KOPT-K1 (cell line): ENCODE data around the gene SEMA3C.

Experiments
- H3K27ac ChIP-seq: fragments of 200-600 bp; sonication (generic); 2 replicates; pipeline ENCODE4 v1.5.1; 2016; ENCODE audit warnings: antibody characterized with exemption, mild to moderate bottlenecking, low read depth, low read length; ENCODE audit not compliant: poor library complexity, severe bottlenecking
- H3K36me3 ChIP-seq: fragments of 200-600 bp; sonication (generic); 2 replicates; pipeline ENCODE4 v1.5.1; 2017; ENCODE audit warnings: antibody characterized with exemption, mild to moderate bottlenecking, low read length, moderate library complexity; ENCODE audit not compliant: insufficient read depth
- H3K9me3 ChIP-seq: fragments of 200-600 bp; sonication (generic); 2 replicates; pipeline ENCODE4 v1.5.1; 2017; ENCODE audit warnings: antibody characterized with exemption, low read length, mild to moderate bottlenecking; ENCODE audit not compliant: insufficient read depth, poor library complexity, severe bottlenecking

SEMA3C gene

DNA sequence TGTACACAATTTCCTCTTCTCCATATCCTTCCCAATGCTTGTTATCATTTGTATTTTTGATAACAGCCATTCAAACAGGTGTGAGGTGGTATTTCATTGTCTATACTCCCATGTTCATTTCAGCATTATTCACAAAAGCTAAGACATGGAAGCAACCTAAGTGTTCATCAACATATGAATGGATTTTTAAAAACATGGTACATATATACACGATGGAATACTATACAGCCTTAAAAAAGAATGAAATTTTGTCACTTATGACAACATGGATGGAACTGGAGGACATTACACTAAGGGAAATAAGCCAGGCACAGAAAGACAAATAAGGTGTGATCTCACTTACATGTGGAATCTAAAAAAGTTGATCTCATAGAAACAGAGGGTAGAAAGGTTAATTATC, 109.3 kb downstream of the SEMA3C start:
- Histone ChIP-seq H3K9me3 (no peaks in the 10 kb centered on the region), H3K27ac (no peak overlapping the region), H3K36me3 (no peaks in the 10 kb centered on the region)

DNA sequence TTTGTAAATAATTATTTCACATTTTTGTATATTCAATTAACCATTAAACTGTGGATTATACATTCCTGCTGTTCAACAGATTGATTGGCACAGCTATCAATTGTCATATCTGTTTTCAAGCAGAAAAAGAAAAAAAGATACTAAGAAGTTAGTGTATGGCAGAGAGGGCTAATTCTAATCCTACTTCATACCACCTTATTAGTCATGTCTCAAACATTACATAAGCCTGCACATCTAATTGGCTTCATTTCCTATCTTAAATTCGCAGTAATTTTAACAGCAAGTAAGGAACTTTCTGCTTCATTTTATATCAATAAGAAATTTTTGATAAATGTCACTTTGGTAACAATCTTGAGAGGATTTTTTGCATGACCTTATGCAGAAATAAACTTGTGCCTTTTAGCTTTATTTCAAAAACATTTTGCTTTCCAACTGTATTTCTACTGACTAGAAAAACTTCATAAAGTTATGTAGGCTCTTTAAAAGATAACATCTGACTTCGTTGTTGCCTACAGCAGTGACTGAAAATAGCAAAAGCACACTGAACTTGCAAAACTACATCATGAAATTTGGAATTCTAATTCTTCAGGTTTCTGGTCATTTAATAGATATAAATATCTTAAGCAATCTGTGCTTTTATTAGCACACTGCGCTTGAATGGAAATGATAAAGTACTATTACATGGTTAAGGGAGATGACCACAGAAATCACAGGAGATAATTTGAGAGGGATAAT, 111.5 kb downstream of the SEMA3C start:
- Histone ChIP-seq H3K27ac (no peak overlapping the region), H3K36me3 (no peaks in the 10 kb centered on the region), H3K9me3 (no peaks in the 10 kb centered on the region)

DNA sequence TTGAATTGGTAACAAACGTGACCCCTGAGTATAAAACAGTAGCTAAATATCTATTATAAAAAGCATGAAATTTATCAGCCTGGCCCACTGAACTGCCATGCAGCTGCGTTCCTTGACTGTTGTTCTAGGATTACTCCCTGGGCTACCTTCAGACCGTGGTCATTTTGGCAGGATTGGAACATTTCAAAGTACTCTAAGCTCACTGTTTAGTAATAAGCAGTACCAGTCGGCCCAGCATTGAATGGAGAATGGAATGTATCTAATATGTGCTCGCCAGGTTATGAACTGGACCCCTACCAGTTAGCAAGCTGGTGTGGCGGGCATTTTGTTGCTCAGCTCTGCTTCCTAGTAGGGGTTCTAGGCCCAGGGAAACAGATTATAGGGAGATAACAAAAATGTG, 112.2 kb downstream of the SEMA3C start:
- H3K27ac ChIP-seq: no peak overlapping the region
- H3K36me3 ChIP-seq: no peaks in the 10 kb centered on the region
- H3K9me3 ChIP-seq: no peaks in the 10 kb centered on the region

DNA sequence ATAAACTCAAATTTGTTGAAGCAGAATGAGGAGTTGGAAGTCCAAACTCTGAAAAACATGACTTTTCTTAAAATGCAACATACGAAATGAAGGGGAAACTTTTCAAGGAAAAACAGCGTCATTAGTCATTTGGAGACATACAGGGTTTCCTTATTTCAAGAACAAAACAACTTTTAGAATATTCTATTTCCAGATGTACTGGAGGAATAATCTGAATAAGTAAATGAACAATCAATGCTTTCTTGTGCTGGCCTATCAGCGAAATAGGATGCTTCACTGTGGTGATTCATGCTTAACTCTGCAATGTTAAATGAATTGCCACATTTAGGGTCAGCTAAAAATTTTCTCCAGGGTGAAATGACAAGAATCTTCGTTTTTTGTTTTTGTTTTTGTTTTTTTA, 114.3 kb downstream of the SEMA3C start:
- no peak overlapping the region for H3K27ac ChIP-seq
- no peaks in the 10 kb centered on the region for H3K36me3 ChIP-seq
- H3K9me3 ChIP-seq: no peaks in the 10 kb centered on the region

DNA sequence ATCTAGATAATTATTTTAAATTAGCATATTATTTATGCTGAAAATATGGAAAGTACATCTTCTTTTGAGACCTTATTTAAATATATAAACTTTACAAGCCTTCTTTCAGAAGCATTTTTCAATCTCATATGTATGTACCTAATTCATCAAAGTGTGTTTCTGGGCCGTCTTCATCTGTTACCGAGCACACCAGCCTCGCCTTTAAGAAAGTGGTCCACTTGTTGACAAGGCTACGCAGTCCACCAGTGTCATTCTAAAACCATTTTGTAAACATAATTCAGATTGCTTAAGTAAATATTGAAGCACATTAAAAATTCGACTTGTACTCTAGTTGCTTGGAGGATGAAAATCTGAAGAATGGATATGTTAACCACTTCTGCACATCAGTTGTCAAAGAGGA, 116.3 kb downstream of the SEMA3C start:
- no peaks in the 10 kb centered on the region for H3K9me3 ChIP-seq
- H3K36me3 ChIP-seq: no peaks in the 10 kb centered on the region
- no peak overlapping the region for H3K27ac ChIP-seq

DNA sequence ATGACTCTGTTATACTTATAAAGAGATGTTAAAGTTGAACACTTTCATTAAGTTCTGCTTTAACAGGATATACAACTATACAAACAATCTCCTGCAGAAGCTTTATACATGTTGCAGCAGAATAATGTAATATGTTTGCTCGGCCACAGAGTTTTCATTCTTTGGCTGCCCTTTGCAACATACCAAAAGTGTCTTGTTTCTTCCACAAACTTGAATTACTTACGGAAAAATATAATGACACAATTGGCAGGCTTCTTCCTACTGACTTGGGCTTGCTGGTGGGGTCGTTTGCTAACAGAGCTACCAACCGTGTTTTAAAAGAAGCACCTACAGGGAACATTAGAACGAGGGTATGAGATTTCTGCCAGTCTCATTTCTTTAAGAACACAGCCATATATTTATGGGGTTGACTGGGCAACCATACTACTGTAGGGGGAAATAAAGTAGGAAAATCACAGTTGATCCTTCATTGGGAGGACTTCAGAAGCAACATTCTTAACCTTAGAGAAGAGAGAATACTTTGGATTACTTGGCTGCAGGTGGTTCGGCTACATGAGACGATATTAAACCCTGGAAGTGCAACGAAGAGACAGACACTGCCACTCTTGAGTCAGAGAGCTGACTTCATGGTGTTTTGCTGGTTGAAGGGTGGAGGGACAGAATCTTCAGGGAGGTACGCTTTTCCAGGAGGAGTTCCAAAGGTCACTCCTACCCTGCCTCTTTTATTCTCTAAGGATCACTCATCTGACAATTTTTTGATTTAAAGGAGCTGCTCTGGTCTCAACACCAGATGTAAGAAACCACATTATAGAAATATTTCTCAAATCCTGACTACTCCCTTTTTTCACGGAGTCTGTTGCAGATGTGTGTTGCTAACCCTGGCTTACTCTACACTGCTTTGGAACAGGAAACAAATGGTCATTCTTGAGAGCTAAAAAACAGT, 123.9 kb downstream of the SEMA3C start:
- H3K9me3 ChIP-seq: no peaks in the 10 kb centered on the region
- no peak overlapping the region for H3K27ac ChIP-seq
- no peaks in the 10 kb centered on the region for H3K36me3 ChIP-seq

DNA sequence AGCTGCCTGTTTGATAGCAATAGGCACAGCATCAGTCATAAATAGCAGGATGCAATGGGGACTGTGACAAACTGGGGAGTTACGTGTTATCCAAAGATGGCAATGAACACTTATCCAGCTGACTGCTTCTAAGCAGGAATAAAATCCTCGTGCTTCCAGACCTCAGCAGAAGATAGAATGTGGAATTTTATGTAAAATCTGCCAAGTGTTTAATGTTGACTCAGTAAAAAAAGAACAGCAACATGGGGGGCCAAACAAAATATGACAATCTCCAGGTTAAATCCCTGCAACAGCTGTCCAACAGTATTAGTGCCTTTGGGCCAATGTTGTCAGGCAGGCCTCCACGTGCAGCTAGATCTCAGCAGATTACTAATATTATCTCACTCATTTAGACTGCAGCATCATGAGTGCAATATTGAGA, 127.3 kb downstream of the SEMA3C start:
- H3K9me3 ChIP-seq: no peaks in the 10 kb centered on the region
- H3K36me3 ChIP-seq: no peaks in the 10 kb centered on the region
- no peak overlapping the region for H3K27ac ChIP-seq

DNA sequence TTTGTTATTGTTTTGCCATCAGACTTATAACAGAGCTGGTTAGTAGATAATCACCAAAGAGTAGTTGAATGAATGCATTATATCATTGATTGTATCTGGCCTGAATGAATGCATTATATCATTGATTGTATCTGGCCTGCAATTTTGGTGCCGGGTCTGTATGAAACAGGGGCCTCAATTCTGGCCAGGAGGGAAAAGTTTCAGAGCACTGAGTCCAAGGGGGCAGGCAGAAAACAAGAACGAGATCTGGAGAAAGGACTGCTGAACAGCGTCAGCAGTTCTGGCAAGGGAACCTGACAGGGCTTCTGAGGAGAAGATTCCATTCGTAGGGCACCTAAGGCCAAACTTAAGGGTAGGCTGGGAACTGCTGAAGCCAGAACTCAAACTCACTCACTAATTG, 128.0 kb downstream of the SEMA3C start:
- Histone ChIP-seq H3K36me3 (no peaks in the 10 kb centered on the region), H3K9me3 (no peaks in the 10 kb centered on the region), H3K27ac (no peak overlapping the region)

DNA sequence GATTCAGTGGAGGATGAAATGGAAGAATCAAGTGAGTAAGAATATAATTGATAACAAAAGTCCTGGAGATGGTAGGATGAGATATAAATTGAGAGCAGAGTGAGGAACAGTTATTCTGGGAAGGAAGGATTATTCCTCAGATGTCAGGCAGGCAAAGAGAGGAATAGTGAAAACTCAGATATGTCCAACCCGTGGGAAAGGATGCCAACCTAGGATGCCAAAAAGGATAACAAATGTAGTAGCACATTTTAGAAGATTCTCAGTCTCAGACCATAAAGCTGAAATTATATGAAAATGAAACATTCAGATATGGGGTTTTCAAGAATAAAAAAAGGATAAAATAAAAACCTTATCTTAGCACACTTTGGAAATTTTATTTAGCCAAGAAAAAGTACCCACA, 131.1 kb downstream of the SEMA3C start:
- H3K27ac ChIP-seq: no peak overlapping the region

DNA sequence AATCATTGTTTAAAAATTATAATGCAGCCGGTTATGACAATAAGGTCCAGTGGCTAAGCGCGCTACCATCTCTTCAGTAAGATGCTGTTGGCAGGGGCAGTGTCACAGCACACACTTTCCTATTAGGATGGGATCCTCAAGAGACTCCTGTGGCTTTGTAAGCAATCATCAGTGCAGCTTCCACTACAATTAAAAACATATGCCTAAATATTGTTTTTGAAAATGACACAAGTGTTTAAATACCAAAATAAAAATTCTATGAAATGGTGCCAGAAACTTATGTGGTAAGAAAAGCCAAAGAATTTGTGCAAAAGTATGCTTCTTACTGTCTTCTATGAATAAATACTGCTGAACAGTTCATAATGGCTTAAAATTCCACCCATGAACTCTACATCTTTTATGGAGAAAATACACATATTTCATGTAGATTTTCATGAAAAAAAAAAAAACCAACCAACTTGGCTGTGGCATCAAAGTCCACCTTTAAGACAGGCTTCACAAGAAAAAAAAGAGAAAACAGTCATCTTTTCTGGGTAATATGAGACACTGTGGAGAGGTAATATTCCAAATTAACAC, 132.8 kb downstream of the SEMA3C start:
- Histone ChIP-seq H3K36me3 (no peaks in the 10 kb centered on the region), H3K9me3 (no peaks in the 10 kb centered on the region), H3K27ac (no peak overlapping the region)

More for the DNA sequence above, 131.1 kb downstream of the SEMA3C start:
- Histone ChIP-seq H3K36me3 (no peaks in the 10 kb centered on the region), H3K9me3 (no peaks in the 10 kb centered on the region)

DNA sequence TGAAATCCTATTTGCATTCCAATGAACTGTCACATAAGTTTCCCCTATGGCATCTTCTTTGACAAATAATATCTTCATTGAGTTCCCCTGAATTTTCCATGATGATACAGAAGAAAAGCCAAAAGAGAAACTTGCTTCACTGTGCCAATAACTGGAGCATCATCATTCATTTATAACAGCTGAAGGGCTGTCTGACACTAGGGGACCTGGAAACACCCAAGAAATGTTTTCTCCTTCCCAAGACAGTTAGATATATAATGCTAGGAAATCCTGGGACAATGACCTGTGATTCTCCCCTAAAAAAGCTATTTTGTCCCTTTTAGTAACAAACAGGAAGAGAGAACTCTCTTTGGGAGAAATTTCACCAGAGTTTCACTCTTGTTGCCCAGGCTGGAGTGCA, 133.6 kb downstream of the SEMA3C start:
- Histone ChIP-seq H3K36me3 (no peaks in the 10 kb centered on the region), H3K9me3 (no peaks in the 10 kb centered on the region), H3K27ac (no peak overlapping the region)

DNA sequence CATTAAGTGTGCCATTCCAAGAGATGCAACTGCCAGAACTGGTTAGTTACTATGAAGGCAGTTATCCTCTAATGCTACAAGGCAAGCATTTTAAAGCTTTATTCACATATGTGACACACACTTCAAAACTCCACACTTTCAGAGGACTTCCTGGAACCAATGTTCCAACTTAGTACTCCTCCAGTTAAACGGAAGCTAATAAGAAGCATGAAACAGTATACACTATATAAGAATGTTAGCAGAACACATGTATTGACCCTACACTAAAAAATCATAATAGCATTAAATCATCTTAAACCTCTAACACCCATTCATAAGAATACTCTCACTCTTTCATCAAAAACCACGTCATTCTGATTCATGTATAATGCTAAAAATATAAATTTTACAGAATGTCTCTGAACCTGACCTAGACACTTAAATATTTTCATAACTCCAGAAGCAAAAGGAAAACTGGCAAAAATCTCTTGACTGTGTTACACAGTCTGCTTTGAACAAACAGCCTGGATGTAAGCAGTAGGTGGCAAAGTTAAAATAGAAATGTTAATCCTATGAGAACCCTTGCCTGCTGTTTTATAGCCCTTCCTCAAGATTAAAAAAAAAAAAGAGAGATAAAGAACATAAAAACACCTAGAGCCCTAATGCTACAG, 135.0 kb downstream of the SEMA3C start:
- H3K27ac ChIP-seq: no peak overlapping the region
- no peaks in the 10 kb centered on the region for H3K9me3 ChIP-seq
- no peaks in the 10 kb centered on the region for H3K36me3 ChIP-seq

DNA sequence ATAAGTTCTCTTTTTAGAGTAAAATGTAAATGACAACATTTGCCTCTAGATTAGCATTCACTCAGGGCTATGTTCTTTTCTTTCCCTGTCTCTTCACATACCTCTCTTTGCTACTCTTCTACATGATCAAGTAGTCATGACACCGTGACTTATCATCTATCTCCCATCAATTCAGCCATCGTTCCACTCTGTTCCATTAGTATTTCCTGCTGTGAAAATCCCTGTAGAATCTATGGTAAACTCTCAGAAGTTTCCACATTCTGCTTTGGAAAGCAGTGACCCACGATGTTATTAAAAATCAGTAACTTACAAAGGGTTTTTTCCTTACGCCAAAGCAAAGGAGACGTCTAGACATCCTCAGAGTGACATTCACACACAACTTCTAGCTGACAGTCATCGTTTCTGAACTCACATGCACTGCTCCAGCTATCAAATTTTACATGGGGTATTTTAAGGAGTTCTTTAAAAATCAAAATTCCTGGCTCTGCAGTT, 135.6 kb downstream of the SEMA3C start:
- Histone ChIP-seq H3K36me3 (no peaks in the 10 kb centered on the region), H3K27ac (no peak overlapping the region), H3K9me3 (no peaks in the 10 kb centered on the region)

DNA sequence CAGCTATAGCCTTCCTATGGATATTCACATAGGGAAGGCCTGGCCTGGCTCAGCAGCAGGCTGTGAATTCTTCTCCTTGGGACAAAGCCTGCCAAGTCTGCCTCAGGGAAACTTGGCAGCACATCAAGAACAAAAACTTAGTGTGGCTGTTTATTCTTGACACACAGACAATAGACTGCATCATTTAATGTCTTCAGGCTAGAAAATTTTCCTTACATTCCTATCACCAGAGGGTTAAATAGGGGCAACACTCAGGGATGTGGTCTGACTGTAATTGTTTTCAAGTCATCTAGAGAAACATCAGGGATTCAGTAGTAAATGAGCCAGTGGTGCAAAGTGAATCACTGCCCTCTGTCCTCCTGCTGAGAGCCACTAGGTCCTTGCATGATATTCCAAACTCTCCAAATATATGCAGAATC, 137.3 kb downstream of the SEMA3C start:
- Histone ChIP-seq H3K27ac (no peak overlapping the region), H3K9me3 (no peaks in the 10 kb centered on the region), H3K36me3 (no peaks in the 10 kb centered on the region)

DNA sequence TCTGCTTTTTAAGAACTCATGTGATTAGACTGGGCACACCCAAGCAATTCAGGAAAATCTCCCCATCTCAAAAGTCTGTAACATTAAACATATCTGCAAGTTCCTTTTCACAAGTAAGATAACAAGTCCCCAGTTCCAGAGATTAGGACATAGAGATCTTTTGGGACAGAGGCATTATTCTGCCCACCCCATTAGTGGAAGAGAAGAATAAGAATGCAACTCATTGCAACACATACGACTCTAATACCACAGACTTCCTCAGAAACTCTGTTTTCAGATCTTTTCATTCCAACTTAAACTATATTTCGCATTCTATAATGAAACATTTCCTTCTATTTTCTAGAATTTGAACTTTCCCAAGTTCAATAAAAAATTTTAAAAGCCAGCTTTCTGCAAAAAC, 137.7 kb downstream of the SEMA3C start:
- Histone ChIP-seq H3K27ac (no peak overlapping the region), H3K36me3 (no peaks in the 10 kb centered on the region), H3K9me3 (no peaks in the 10 kb centered on the region)
